GM18861 (cell line): ENCODE data around the gene RDH5.
"Not testable (repeated sequence)": the region's sequence is repeated elsewhere in the genome, so short reads cannot be mapped to it uniquely, and the experiment has no call there.

ENCODE experiments used
- ATAC-seq: cut with Tn5 transposase; IDR thresholded peaks from one replicate; pipeline ENCODE4 v1.9.1; 2021; ENCODE audit not compliant: unreplicated experiment

The RDH5 gene

GRCh38 chr12:55744340-55745030 lies 24.3 kb downstream of the RDH5 start:
- no peak for ATAC-seq

- no peak for ATAC-seq
Measured at GRCh38 chr12:55745361-55746173, 25.4 kb downstream of the RDH5 start.

GRCh38 chr12:55746174-55746912 lies 26.1 kb downstream of the RDH5 start:
- ATAC-seq, result no peak

- ATAC-seq, result no peak
Measured at GRCh38 chr12:55746913-55747231, 26.7 kb downstream of the RDH5 start.

- ATAC-seq, result no peak
Measured at GRCh38 chr12:55748230-55748993, 28.2 kb downstream of the RDH5 start.

- ATAC-seq, result no peak
Measured at GRCh38 chr12:55755246-55755645, 35.1 kb downstream of the RDH5 start.

GRCh38 chr12:55757701-55758100 lies 37.5 kb downstream of the RDH5 start:
- ATAC-seq, result no peak

- ATAC-seq, result not testable (repeated sequence)
Measured at GRCh38 chr12:55758575-55758974, 38.4 kb downstream of the RDH5 start.

GRCh38 chr12:55760663-55761062 lies 40.5 kb downstream of the RDH5 start:
- ATAC-seq, result no peak

- no peak for ATAC-seq
Measured at GRCh38 chr12:55762646-55763045, 42.5 kb downstream of the RDH5 start.

- ATAC-seq, result no peak
Measured at GRCh38 chr12:55765736-55766290, 45.6 kb downstream of the RDH5 start.

- ATAC-seq, result no peak
Measured at GRCh38 chr12:55767156-55767555, 47.0 kb downstream of the RDH5 start.

- ATAC-seq, result no peak
Measured at GRCh38 chr12:55771736-55772135, 51.5 kb downstream of the RDH5 start.
